CD4-positive, alpha-beta memory T cell (primary cell): Measurements from ENCODE around the gene H19. TPM values are rescaled to one million over a fixed set of nuclear protein-coding genes. Genes with fewer than 3 reads are reported as not detected.

ENCODE experiments used
- CTCF ChIA-PET: fragments of 350-600 bp; sonication (Branson Sonifier 250); formaldehyde crosslinking; loops from one replicate; lab custom pipeline; 2021; ENCODE audit warnings: inconsistent platforms; ENCODE audit not compliant: partially characterized antibody; lab: Charles Lee
- POLR2A ChIA-PET: fragments of 350-600 bp; sonication (Branson Sonifier 250); formaldehyde crosslinking; loops from one replicate; lab custom pipeline; 2021; ENCODE audit not compliant: partially characterized antibody; lab: Charles Lee
- DNase-seq, 5 donors: peaks; one replicate each; pipeline versions ENCODE4 v3.0.0 to v3.0.0-alpha.2; 2020 to 2022; ENCODE audit warnings: mixed read lengths in 1 of 5
- H3K27ac ChIP-seq: one replicate; pipeline ENCODE4 v1.7.0; 2013; ENCODE audit warnings: low read depth, low read length
- H3K27me3 ChIP-seq: 2 replicates; pipeline ENCODE4 v1.7.0; 2013; ENCODE audit warnings: mild to moderate bottlenecking, low read length, moderate library complexity; ENCODE audit not compliant: insufficient read depth
- H3K36me3 ChIP-seq: 2 replicates; pipeline ENCODE4 v1.7.0; 2013; ENCODE audit warnings: mild to moderate bottlenecking, low read length, moderate library complexity; ENCODE audit not compliant: insufficient read depth
- H3K4me1 ChIP-seq: 2 replicates; pipeline ENCODE4 v1.7.0; 2013; ENCODE audit warnings: mild to moderate bottlenecking, low read length, moderate library complexity; ENCODE audit not compliant: insufficient read depth
- H3K4me3 ChIP-seq, 2 donors: one replicate each; pipeline ENCODE4 v1.7.0; 2013; ENCODE audit warnings: low read length in 2 of 2, mild to moderate bottlenecking in 1 of 2
- H3K9me3 ChIP-seq, 2 donors: one replicate each; pipeline ENCODE4 v1.7.0; 2013; ENCODE audit warnings: low read length in 2 of 2, control low read depth in 1 of 2; ENCODE audit not compliant: control insufficient read depth in 1 of 2
- H3K27ac Mint-ChIP-seq, 7 donors: one replicate each; pipeline ENCODE4 v1.8.0; 2020 to 2021; ENCODE audit warnings: mixed read lengths in 7 of 7, mild to moderate bottlenecking in 6 of 7, inconsistent platforms in 3 of 7, moderate library complexity in 3 of 7
- H3K27me3 Mint-ChIP-seq, 2 donors: one replicate each; pipeline ENCODE4 v1.8.0; 2020 to 2021; ENCODE audit warnings: mixed read lengths in 2 of 2
- H3K36me3 Mint-ChIP-seq, 2 donors: one replicate each; pipeline ENCODE4 v1.8.0; 2020 to 2021; ENCODE audit warnings: mixed read lengths in 2 of 2, inconsistent platforms in 1 of 2, mild to moderate bottlenecking in 1 of 2
- H3K4me1 Mint-ChIP-seq, 4 donors: one replicate each; pipeline ENCODE4 v1.8.0; 2020 to 2021; ENCODE audit warnings: mixed read lengths in 4 of 4, mild to moderate bottlenecking in 1 of 4
- H3K4me3 Mint-ChIP-seq, 8 donors: one replicate each; pipeline ENCODE4 v1.8.0; 2020 to 2021; ENCODE audit warnings: mixed read lengths in 8 of 8, mild to moderate bottlenecking in 7 of 8, moderate library complexity in 6 of 8, inconsistent platforms in 3 of 8
- H3K9me3 Mint-ChIP-seq, 8 donors: one replicate each; pipeline ENCODE4 v1.8.0; 2020 to 2021; ENCODE audit warnings: mixed read lengths in 8 of 8, mild to moderate bottlenecking in 5 of 8, inconsistent platforms in 3 of 8, moderate library complexity in 1 of 8
- intact Hi-C: fragments of 100-400 bp; cut with micrococcal nuclease; formaldehyde crosslinking; loops from one replicate; pipeline ENCODE4 v1.15.1; 2023
- polyA plus RNA-seq, 2 donors: library from polyadenylated mRNA; unstranded; fragments of 300-500 nt; fragmentation: Illumina TruSeq; gene quantifications; one replicate each; pipeline ENCODE4 v1.2.3, GENCODE V29; 2021
- total RNA-seq, 2 experiments: library from RNA; stranded (reverse); gene quantifications; one replicate each; pipeline ENCODE4 v1.2.3, GENCODE V29; 2021

H19 gene
- total and polyA plus RNA-seq, 4 experiments from 2014 or later: not detected

DNA sequence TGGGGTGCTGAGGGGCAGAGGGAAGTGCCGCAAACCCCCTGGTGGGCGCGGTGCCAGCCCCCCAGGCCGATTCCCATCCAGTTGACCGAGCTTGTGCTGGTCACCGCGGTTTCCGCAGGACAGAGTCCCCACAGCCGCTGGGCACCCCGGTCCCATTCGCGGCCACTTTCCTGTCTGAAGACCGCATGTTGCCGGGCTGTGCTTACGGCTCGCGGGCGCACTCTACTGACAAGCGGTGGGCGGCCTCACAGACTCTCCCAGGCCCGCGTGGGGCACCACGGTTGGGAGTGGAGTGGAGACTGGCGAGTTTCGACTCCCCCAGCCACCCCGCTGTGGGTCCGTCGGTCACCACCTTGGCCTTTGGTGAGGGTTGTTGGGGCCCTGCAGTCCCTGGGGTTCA is 648 bp upstream of the H19 start:
- no peaks in the 10 kb centered on the region for H3K9me3 Mint-ChIP-seq
- no peak overlapping the region for H3K4me3 Mint-ChIP-seq
- no peaks in the 10 kb centered on the region for H3K4me1 ChIP-seq
- no peaks in the 10 kb centered on the region for H3K36me3 Mint-ChIP-seq
- no peak overlapping the region for H3K27ac Mint-ChIP-seq
- H3K27me3 ChIP-seq: no peaks in the 10 kb centered on the region
- ChIA-PET POLR2A (no interaction called here), CTCF (interaction anchor here (1.3 kb wide), 1 partner anchor 166 kb away, joined by 7 read pairs; no protein-coding TSS in a partner anchor)
- intact Hi-C loops: no loop called here
- H3K9me3 ChIP-seq: no peaks in the 10 kb centered on the region
- no peaks in the 10 kb centered on the region for H3K36me3 ChIP-seq
- H3K27ac ChIP-seq: no peak overlapping the region
- no peaks in the 10 kb centered on the region for H3K4me1 Mint-ChIP-seq
- no peak for DNase-seq
- H3K4me3 ChIP-seq: no peak overlapping the region
- H3K27me3 Mint-ChIP-seq: no peaks in the 10 kb centered on the region

DNA sequence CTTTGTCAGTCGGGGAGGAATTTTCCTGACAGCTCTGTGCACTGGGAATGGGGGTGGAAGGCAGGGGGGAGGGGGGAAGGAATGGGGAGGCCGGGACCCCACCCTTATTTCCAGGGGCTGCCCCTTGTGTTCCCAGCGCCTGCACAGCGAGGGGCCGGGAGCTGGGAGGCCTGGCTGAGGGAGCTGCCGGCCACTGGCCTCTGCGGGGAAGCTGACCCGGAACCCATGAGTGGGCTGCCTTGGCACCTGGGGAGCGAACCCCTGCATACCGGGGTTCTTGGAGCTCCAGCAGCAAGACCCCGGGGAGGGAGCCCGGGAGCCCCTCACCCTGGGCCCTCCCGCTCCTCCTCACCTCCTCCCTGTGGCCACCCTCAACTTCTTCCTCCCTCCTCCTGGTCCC is 3.5 kb downstream of the H19 start:
- no peaks in the 10 kb centered on the region for H3K4me1 Mint-ChIP-seq
- Histone ChIP-seq H3K9me3 (no peaks in the 10 kb centered on the region), H3K4me3 (no peak overlapping the region), H3K27ac (no peak overlapping the region), H3K27me3 (no peaks in the 10 kb centered on the region), H3K36me3 (no peaks in the 10 kb centered on the region), H3K4me1 (no peaks in the 10 kb centered on the region)
- no peaks in the 10 kb centered on the region for H3K27me3 Mint-ChIP-seq
- H3K9me3 Mint-ChIP-seq: no peaks in the 10 kb centered on the region
- CTCF ChIA-PET: no interaction called here
- intact Hi-C loops: no loop called here
- no peak overlapping the region for H3K27ac Mint-ChIP-seq
- no peaks in the 10 kb centered on the region for H3K36me3 Mint-ChIP-seq
- DNase-seq: no peak
- POLR2A ChIA-PET: no interaction called here
- no peak overlapping the region for H3K4me3 Mint-ChIP-seq

DNA sequence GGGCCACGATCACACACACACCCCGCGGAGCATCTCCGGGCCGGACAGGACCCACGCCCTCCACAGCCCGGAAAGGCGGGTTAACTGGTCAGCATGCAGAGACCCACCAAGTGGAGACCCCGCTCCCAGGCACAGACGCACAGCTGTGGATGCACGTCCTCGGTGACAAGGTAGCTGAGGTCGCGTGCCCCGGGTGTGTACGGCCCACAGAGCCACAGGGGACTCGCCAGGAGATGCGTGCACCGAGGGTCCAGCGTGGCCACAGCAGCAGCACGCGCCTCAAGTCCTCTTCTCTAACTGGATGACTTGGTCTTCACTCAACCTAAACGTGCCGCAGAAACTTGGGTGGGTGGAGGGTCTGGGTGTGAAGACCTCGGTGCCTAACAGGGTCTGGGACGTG is 5.5 kb downstream of the H19 start:
- Mint-ChIP-seq H3K9me3 (no peaks in the 10 kb centered on the region), H3K4me3 (no peak overlapping the region), H3K36me3 (no peaks in the 10 kb centered on the region), H3K4me1 (no peaks in the 10 kb centered on the region), H3K27me3 (no peaks in the 10 kb centered on the region), H3K27ac (no peak overlapping the region)
- no peaks in the 10 kb centered on the region for H3K9me3 ChIP-seq
- ChIA-PET CTCF (no interaction called here), POLR2A (no interaction called here)
- no peaks in the 10 kb centered on the region for H3K4me1 ChIP-seq
- no peak overlapping the region for H3K4me3 ChIP-seq
- H3K27me3 ChIP-seq: no peaks in the 10 kb centered on the region
- intact Hi-C loops: no loop called here
- DNase-seq: no peak
- H3K36me3 ChIP-seq: no peaks in the 10 kb centered on the region
- no peak overlapping the region for H3K27ac ChIP-seq

DNA sequence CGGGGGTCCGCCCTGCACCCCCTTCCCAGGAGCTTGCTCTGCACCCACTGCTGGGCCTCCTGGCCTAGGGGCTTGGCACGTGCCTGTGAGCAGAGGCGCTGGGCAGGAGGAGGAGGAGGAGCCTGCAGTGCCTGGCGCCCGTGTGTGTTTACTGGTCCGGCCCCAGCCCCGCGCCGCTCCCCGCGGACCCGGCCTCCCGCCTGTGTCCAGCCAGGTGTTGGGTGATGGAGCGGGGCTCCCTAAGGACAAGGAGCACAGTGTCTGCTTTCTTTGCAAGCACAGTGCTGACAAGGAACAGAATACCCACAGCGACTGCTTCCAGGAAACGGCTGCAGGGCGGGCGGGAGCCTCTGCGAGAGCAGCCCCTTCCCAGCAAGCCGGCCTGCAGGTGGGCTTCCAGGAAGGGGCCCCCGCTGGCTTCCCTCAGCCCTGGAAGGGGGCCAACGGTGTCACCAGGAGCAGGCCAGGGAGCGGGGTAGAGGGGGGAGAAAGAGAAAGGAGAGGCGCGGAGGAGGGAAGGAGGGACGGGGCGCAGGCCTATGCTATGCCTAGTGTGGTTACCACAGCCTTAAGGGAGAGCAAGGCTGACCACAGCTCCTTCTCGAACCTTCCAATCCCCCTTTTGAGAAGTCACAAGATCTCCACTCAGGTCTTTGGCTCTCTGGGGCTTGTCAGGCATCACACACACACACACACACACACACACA is 6.6 kb downstream of the H19 start:
- no peaks in the 10 kb centered on the region for H3K9me3 Mint-ChIP-seq
- ChIA-PET POLR2A (no interaction called here), CTCF (no interaction called here)
- Histone ChIP-seq H3K27ac (no peak overlapping the region), H3K4me1 (no peaks in the 10 kb centered on the region), H3K9me3 (no peaks in the 10 kb centered on the region), H3K27me3 (no peaks in the 10 kb centered on the region), H3K36me3 (no peaks in the 10 kb centered on the region), H3K4me3 (no peak overlapping the region)
- no peak overlapping the region for H3K27ac Mint-ChIP-seq
- no peak overlapping the region for H3K4me3 Mint-ChIP-seq
- H3K27me3 Mint-ChIP-seq: no peaks in the 10 kb centered on the region
- H3K4me1 Mint-ChIP-seq: no peaks in the 10 kb centered on the region
- intact Hi-C loops: no loop called here
- H3K36me3 Mint-ChIP-seq: no peaks in the 10 kb centered on the region
- DNase-seq: no peak

DNA sequence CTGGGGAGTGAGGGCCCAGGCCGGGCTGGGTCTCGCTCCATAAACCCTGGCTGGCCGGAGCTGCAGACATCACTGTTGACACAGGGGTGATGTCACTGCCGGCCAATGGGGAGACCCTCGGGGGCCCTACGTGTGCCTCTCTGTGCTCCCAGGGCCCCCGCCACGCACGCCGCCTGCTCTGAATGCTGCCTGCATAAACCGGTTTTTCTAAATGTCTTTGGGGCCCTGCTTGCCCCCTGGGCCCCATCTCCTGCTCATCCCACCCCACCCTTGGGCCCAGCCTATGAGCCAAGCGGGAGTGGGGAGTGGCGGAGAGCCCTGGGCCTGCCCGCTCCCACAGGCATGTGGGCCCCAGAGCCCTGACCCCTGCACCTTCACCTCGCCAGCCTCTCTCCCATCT is 7.7 kb downstream of the H19 start:
- DNase-seq: no peak
- Mint-ChIP-seq H3K27me3 (no peaks in the 10 kb centered on the region), H3K9me3 (no peaks in the 10 kb centered on the region), H3K4me3 (no peak overlapping the region), H3K27ac (no peak overlapping the region), H3K4me1 (no peaks in the 10 kb centered on the region), H3K36me3 (no peaks in the 10 kb centered on the region)
- ChIA-PET CTCF (no interaction called here), POLR2A (no interaction called here)
- no peaks in the 10 kb centered on the region for H3K4me1 ChIP-seq
- H3K27ac ChIP-seq: no peak overlapping the region
- H3K4me3 ChIP-seq: no peak overlapping the region
- intact Hi-C loops: no loop called here
- no peaks in the 10 kb centered on the region for H3K27me3 ChIP-seq
- H3K9me3 ChIP-seq: no peaks in the 10 kb centered on the region
- no peaks in the 10 kb centered on the region for H3K36me3 ChIP-seq

DNA sequence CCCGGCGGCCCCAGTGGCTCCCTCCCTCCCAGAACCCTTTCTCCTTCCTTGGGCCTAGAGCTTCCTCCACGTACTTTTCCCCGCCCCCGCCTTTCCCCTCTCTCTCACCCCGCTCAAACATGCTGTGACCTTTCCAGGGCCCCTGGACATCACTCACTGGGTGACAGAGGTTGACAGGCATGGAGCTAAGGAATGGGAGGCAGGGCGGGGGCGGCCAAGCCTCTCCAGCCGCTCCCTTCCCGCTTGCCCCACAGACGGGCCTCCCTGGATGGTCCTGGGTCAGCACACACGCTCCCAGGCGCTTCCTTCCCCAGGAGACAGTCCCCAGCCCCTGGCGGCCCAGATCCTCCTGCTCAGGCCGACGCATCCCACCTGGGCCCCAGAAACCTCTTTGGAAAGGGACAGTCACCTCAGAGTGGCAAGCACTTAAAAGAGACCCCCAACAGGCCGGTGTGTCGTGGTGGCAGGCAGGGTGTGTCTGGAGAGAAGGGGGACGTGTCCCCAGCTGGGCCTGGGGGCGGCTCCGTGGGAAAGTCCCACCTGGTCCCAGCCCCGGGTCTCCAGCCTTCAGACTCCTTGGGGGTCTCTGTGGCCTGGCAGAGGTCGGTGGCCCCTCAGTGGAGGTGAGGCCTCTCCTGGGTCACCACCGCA is 8.8 kb downstream of the H19 start:
- Histone ChIP-seq H3K36me3 (no peaks in the 10 kb centered on the region), H3K27me3 (no peaks in the 10 kb centered on the region), H3K27ac (no peak overlapping the region), H3K4me3 (no peak overlapping the region), H3K4me1 (no peaks in the 10 kb centered on the region), H3K9me3 (no peaks in the 10 kb centered on the region)
- DNase-seq: no peak
- Mint-ChIP-seq H3K27me3 (no peaks in the 10 kb centered on the region), H3K9me3 (no peaks in the 10 kb centered on the region), H3K36me3 (no peaks in the 10 kb centered on the region), H3K4me1 (no peaks in the 10 kb centered on the region), H3K27ac (no peak overlapping the region), H3K4me3 (no peak overlapping the region)
- intact Hi-C loops: no loop called here
- ChIA-PET POLR2A (no interaction called here), CTCF (interaction anchor here (1.0 kb wide), 1 partner anchor 349 kb away, joined by 3 read pairs; no protein-coding TSS in a partner anchor)

DNA sequence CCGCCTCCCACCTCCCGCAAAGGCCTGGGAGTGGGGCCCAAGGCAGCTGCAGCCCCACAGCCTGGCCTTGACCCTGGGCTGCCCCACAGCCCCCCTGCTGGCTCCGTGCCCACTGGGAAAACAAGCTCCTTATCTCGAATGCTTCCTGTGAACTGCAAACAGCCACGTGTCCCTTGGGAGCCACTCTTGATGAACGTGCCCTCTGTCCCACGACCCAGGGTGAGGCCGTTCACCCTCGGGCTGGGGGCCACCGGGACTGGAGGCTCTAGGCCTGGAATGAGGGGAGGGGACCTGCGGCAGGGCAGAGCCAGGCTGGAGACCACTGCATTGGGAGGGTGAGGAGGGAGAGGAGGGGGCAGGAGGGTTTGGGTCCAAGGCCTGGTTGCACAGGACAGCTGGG is 9.5 kb downstream of the H19 start:
- H3K36me3 Mint-ChIP-seq: no peaks in the 10 kb centered on the region
- H3K27ac Mint-ChIP-seq: no peak overlapping the region
- DNase-seq: no peak
- intact Hi-C loops: no loop called here
- no peak overlapping the region for H3K4me3 ChIP-seq
- H3K4me1 ChIP-seq: no peaks in the 10 kb centered on the region
- H3K4me3 Mint-ChIP-seq: no peak overlapping the region
- no peaks in the 10 kb centered on the region for H3K9me3 Mint-ChIP-seq
- no peaks in the 10 kb centered on the region for H3K9me3 ChIP-seq
- H3K27me3 ChIP-seq: no peaks in the 10 kb centered on the region
- no peaks in the 10 kb centered on the region for H3K27me3 Mint-ChIP-seq
- ChIA-PET CTCF (interaction anchor here (1.0 kb wide), 1 partner anchor 349 kb away, joined by 3 read pairs; no protein-coding TSS in a partner anchor), POLR2A (no interaction called here)
- no peak overlapping the region for H3K27ac ChIP-seq
- H3K4me1 Mint-ChIP-seq: no peaks in the 10 kb centered on the region
- no peaks in the 10 kb centered on the region for H3K36me3 ChIP-seq
